ENCODE data around the gene PCCA.

GRCh38 chr13:100508996-100509395 is 420.1 kb downstream of the PCCA start:
- no peak for TF ChIP-seq POLR2A (IDR thresholded peaks at IDR 0.05; ENCODE audit: low read length)
- no peak for TF ChIP-seq GATA1 (IDR thresholded peaks at IDR 0.05; ENCODE audit: low read depth, low read length)

Measured in erythroblast (primary cell).